Measurements from ENCODE around the gene SLC26A2.

DNA sequence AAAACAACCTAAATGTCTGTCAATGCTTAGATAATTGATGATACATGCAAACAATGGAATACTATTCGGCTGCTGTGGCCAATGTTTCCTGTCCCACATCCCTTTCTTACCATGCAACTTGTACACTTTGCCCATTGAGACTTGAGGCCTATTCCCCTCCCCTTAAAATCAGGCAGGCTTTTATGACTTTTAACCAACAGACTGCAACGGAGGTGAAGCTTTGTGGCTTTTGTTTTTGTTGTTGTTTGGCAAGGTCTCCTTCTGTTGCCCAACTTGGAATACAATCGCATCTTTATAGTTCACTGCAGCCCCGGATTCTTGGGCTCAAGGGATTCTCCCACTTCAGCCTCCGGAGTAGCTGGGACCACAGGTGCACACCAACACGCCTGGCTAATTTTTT, 5.8 kb upstream of the SLC26A2 start:
- TF ChIP-seq POLR2A (IDR thresholded peaks at IDR 0.05), result no peak
- TF ChIP-seq, protein P1, sequence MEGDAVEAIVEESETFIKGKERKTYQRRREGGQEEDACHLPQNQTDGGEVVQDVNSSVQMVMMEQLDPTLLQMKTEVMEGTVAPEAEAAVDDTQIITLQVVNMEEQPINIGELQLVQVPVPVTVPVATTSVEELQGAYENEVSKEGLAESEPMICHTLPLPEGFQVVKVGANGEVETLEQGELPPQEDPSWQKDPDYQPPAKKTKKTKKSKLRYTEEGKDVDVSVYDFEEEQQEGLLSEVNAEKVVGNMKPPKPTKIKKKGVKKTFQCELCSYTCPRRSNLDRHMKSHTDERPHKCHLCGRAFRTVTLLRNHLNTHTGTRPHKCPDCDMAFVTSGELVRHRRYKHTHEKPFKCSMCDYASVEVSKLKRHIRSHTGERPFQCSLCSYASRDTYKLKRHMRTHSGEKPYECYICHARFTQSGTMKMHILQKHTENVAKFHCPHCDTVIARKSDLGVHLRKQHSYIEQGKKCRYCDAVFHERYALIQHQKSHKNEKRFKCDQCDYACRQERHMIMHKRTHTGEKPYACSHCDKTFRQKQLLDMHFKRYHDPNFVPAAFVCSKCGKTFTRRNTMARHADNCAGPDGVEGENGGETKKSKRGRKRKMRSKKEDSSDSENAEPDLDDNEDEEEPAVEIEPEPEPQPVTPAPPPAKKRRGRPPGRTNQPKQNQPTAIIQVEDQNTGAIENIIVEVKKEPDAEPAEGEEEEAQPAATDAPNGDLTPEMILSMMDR (IDR thresholded peaks at IDR 0.05 in 4 of 5, conservative IDR thresholded peaks at IDR 0.05 in 1 of 5), result no peak
